ENCODE data around the gene SETD1B. TPM values are rescaled to one million over a fixed set of nuclear protein-coding genes. Genes with fewer than 3 reads are reported as not detected.
"Not testable (repeated sequence)": the region's sequence is repeated elsewhere in the genome, so short reads cannot be mapped to it uniquely, and the experiment has no call there.

Gene SETD1B
- polyA plus RNA-seq, 3 donors from 2014 or later = 0.56 to 2.3 TPM; not detected in 1

- not testable (repeated sequence) for DNase-seq; H3K27ac Mint-ChIP-seq; H3K9me3 Mint-ChIP-seq; H3K4me1 Mint-ChIP-seq; H3K27me3 Mint-ChIP-seq (ENCODE audit: low read depth in 3 of 3); H3K36me3 Mint-ChIP-seq; H3K4me3 Mint-ChIP-seq
These were observed 56.9 kb downstream of the SETD1B start for GRCh38 chr12:121860699-121861098.

GRCh38 chr12:121861636-121862254 lies 57.9 kb downstream of the SETD1B start:
- no peak overlapping the region for H3K27ac Mint-ChIP-seq

GRCh38 chr12:121866331-121866730 lies 62.5 kb downstream of the SETD1B start:
- DNase-seq = no peak
- Mint-ChIP-seq H3K27me3 (ENCODE audit: low read depth in 3 of 3) (no peaks in the 10 kb centered on the region), H3K9me3 (no peaks in the 10 kb centered on the region), H3K4me3 (no peak overlapping the region), H3K27ac (no peak overlapping the region), H3K4me1 (no peaks in the 10 kb centered on the region), H3K36me3 (no peaks in the 10 kb centered on the region)

More at GRCh38 chr12:121861636-121862254, 57.9 kb downstream of the SETD1B start:
- Mint-ChIP-seq H3K27me3 (ENCODE audit: low read depth in 3 of 3) (peaks cover 0 to under 1% (median 0%) of the 10 kb centered on the region in 3 donors), H3K36me3 (no peaks in the 10 kb centered on the region), H3K4me1 (no peaks in the 10 kb centered on the region), H3K4me3 (no peak overlapping the region), H3K9me3 (no peaks in the 10 kb centered on the region)
- DNase-seq = no peak

GRCh38 chr12:121869229-121869628 lies 65.4 kb downstream of the SETD1B start:
- H3K27me3 Mint-ChIP-seq (ENCODE audit: low read depth in 3 of 3); H3K36me3 Mint-ChIP-seq; H3K27ac Mint-ChIP-seq; H3K4me3 Mint-ChIP-seq; H3K4me1 Mint-ChIP-seq; DNase-seq; H3K9me3 Mint-ChIP-seq: not testable (repeated sequence)

- peaks cover 0 to 1% (median 0%) of the 10 kb centered on the region in 3 donors for H3K27me3 Mint-ChIP-seq (ENCODE audit: low read depth in 3 of 3)
- H3K27ac Mint-ChIP-seq = peak overlapping the region in 1 of 6 donors; percentile 34
- H3K9me3 Mint-ChIP-seq = no peaks in the 10 kb centered on the region
- no peaks in the 10 kb centered on the region for H3K36me3 Mint-ChIP-seq
- H3K4me1 Mint-ChIP-seq = no peaks in the 10 kb centered on the region
- DNase-seq = no peak
- H3K4me3 Mint-ChIP-seq = no peak overlapping the region
These were observed 67.7 kb downstream of the SETD1B start for GRCh38 chr12:121871467-121871866.

GRCh38 chr12:121872546-121873215 lies 68.9 kb downstream of the SETD1B start:
- Mint-ChIP-seq H3K27me3 (ENCODE audit: low read depth in 3 of 3) (peaks cover 0 to 1% (median 0%) of the 10 kb centered on the region in 3 donors), H3K4me1 (no peaks in the 10 kb centered on the region), H3K27ac (no peak overlapping the region), H3K4me3 (no peak overlapping the region), H3K36me3 (no peaks in the 10 kb centered on the region), H3K9me3 (no peaks in the 10 kb centered on the region)
- no peak for DNase-seq

- H3K4me3 Mint-ChIP-seq = no peak overlapping the region
- H3K36me3 Mint-ChIP-seq = no peaks in the 10 kb centered on the region
- no peak overlapping the region for H3K27ac Mint-ChIP-seq
- H3K27me3 Mint-ChIP-seq (ENCODE audit: low read depth in 3 of 3) = peaks cover 0 to 1% (median 0%) of the 10 kb centered on the region in 3 donors
- DNase-seq = no peak
- no peaks in the 10 kb centered on the region for H3K4me1 Mint-ChIP-seq
- no peaks in the 10 kb centered on the region for H3K9me3 Mint-ChIP-seq
These were observed 69.4 kb downstream of the SETD1B start for GRCh38 chr12:121873216-121873569.

GRCh38 chr12:121874071-121874470 lies 70.3 kb downstream of the SETD1B start:
- no peak for DNase-seq
- Mint-ChIP-seq H3K4me3 (no peak overlapping the region), H3K4me1 (no peaks in the 10 kb centered on the region), H3K9me3 (no peaks in the 10 kb centered on the region), H3K27me3 (ENCODE audit: low read depth in 3 of 3) (peaks cover 0 to 1% (median 0%) of the 10 kb centered on the region in 3 donors), H3K27ac (no peak overlapping the region), H3K36me3 (no peaks in the 10 kb centered on the region)

- Mint-ChIP-seq H3K36me3 (no peaks in the 10 kb centered on the region), H3K27me3 (ENCODE audit: low read depth in 3 of 3) (peaks cover 0 to 1% (median 0%) of the 10 kb centered on the region in 3 donors), H3K4me3 (no peak overlapping the region), H3K9me3 (no peaks in the 10 kb centered on the region), H3K27ac (no peak overlapping the region), H3K4me1 (no peaks in the 10 kb centered on the region)
- no peak for DNase-seq
These were observed 71.8 kb downstream of the SETD1B start for GRCh38 chr12:121875582-121875981.

GRCh38 chr12:121876080-121876447 lies 72.3 kb downstream of the SETD1B start:
- H3K9me3 Mint-ChIP-seq; DNase-seq; H3K4me3 Mint-ChIP-seq; H3K27ac Mint-ChIP-seq; H3K36me3 Mint-ChIP-seq; H3K4me1 Mint-ChIP-seq; H3K27me3 Mint-ChIP-seq (ENCODE audit: low read depth in 3 of 3): not testable (repeated sequence)

Other genes with a start within 250 kb of the SETD1B start
- 10 to 100 TPM in 2 of 3 donors, 1 to 10 TPM in 1; 9.6 to 17.0 (median 10.4) TPM for gene KDM2B, start 223.0 kb upstream of the SETD1B start, polyA plus RNA-seq
- 100 to 1,000 TPM; 145 to 216 (median 183) TPM for gene ORAI1, start 177.5 kb upstream of the SETD1B start, polyA plus RNA-seq
- 1 to 10 TPM; 1.4 to 3.4 (median 2.0) TPM for gene MORN3, start 134.4 kb upstream of the SETD1B start, polyA plus RNA-seq
- gene TMEM120B, start 91.3 kb upstream of the SETD1B start, polyA plus RNA-seq = 1 to 10 TPM; 1.8 to 4.0 (median 3.1) TPM
- 100 to 1,000 TPM in 2 of 3 donors, 10 to 100 TPM in 1; 97.6 to 183 (median 128) TPM for gene RHOF, start 10.3 kb upstream of the SETD1B start, polyA plus RNA-seq
- gene HPD, start 54.9 kb downstream of the SETD1B start, polyA plus RNA-seq = not detected
- gene PSMD9, start 84.8 kb downstream of the SETD1B start, polyA plus RNA-seq = 100 to 1,000 TPM in 1 of 3 donors, 10 to 100 TPM in 2; 92.9 to 120 (median 98.2) TPM
- gene CFAP251, start 114.6 kb downstream of the SETD1B start, polyA plus RNA-seq = under 1 TPM in 1 of 3 donors, not detected in 2; 0.04 TPM
- 1 to 10 TPM in 1 of 3 donors, under 1 TPM in 2; 0.27 to 1.5 (median 0.48) TPM for gene BCL7A, start 217.9 kb downstream of the SETD1B start, polyA plus RNA-seq